Lower leg skin (tissue), 3 donors: ENCODE data around the gene NECTIN1.

Source experiments
- POLR2A ChIP-seq, 2 donors: fragments of 450-650 bp; IDR thresholded peaks; one replicate each; pipeline ENCODE4 v1.6.1; 2016 to 2017; ENCODE audit warnings: antibody characterized with exemption in 2 of 2, mild to moderate bottlenecking in 1 of 2, moderate library complexity in 1 of 2
- TF ChIP-seq, protein P1 (sequence below), 3 donors: fragments of 450-650 bp; IDR thresholded peaks; one replicate each; pipeline ENCODE4 v1.5.1; 2016; ENCODE audit warnings: antibody characterized with exemption in 3 of 3, mild to moderate bottlenecking in 3 of 3, moderate library complexity in 2 of 3

- TF ChIP-seq, protein P1, sequence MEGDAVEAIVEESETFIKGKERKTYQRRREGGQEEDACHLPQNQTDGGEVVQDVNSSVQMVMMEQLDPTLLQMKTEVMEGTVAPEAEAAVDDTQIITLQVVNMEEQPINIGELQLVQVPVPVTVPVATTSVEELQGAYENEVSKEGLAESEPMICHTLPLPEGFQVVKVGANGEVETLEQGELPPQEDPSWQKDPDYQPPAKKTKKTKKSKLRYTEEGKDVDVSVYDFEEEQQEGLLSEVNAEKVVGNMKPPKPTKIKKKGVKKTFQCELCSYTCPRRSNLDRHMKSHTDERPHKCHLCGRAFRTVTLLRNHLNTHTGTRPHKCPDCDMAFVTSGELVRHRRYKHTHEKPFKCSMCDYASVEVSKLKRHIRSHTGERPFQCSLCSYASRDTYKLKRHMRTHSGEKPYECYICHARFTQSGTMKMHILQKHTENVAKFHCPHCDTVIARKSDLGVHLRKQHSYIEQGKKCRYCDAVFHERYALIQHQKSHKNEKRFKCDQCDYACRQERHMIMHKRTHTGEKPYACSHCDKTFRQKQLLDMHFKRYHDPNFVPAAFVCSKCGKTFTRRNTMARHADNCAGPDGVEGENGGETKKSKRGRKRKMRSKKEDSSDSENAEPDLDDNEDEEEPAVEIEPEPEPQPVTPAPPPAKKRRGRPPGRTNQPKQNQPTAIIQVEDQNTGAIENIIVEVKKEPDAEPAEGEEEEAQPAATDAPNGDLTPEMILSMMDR (IDR thresholded peaks at IDR 0.05) = no peak
- TF ChIP-seq POLR2A (IDR thresholded peaks at IDR 0.05) = no peak
Measured at GRCh38 chr11:119694334-119694733, 34.7 kb downstream of the NECTIN1 start.
